ENCODE results near the gene NALCN. TPM values are rescaled to one million over a fixed set of nuclear protein-coding genes. Genes with fewer than 3 reads are reported as not detected.

NALCN gene
- total and polyA plus RNA-seq, 4 donors, result 0.11 to 0.64 (median 0.37) TPM

GRCh38 chr13:101053301-101054093 lies 362.8 kb downstream of the NALCN start:
- Histone ChIP-seq H3K9ac (ENCODE audit: insufficient read depth in 1 of 2, low read length in 2 of 2) (no peak overlapping the region), H3K4me1 (ENCODE audit: control insufficient read depth in 5 of 5, insufficient read depth in 5 of 5, low read length in 5 of 5) (no peaks in the 10 kb centered on the region), H3K27ac (ENCODE audit: low read depth in 1 of 2, low read length in 1 of 2) (no peak overlapping the region), H3K4me3 (no peak overlapping the region), H3K9me3 (ENCODE audit: control insufficient read depth in 4 of 4, insufficient read depth in 3 of 4, low read length in 3 of 4) (peaks cover 0 to 1% (median 0%) of the 10 kb centered on the region in 4 donors), H3K27me3 (ENCODE audit: control insufficient read depth in 3 of 3, insufficient read depth in 3 of 3, low read length in 2 of 3) (peaks cover 0 to 4% (median 2%) of the 10 kb centered on the region in 3 donors), H3K36me3 (ENCODE audit: control insufficient read depth in 4 of 4, insufficient read depth in 4 of 4, low read length in 4 of 4) (no peaks in the 10 kb centered on the region)
- no peak for ATAC-seq (ENCODE audit: insufficient read depth, low FRiP score)
- no peak for DNase-seq
- 53 to 62% methylated on average over 5 of the region's 5 CpGs for WGBS, 2 donors
- no peak for TF ChIP-seq CTCF (IDR thresholded peaks at IDR 0.05; ENCODE audit: control extremely low read depth, extremely low read depth)

- no peaks in the 10 kb centered on the region for H3K36me3 ChIP-seq (ENCODE audit: control insufficient read depth in 4 of 4, insufficient read depth in 4 of 4, low read length in 4 of 4)
- peaks cover 0 to 4% (median 1%) of the 10 kb centered on the region in 4 donors for H3K9me3 ChIP-seq (ENCODE audit: control insufficient read depth in 4 of 4, insufficient read depth in 3 of 4, low read length in 3 of 4)
- no peaks in the 10 kb centered on the region for H3K27me3 ChIP-seq (ENCODE audit: control insufficient read depth in 3 of 3, insufficient read depth in 3 of 3, low read length in 2 of 3)
- H3K27ac ChIP-seq (ENCODE audit: low read depth in 1 of 2, low read length in 1 of 2), result no peak overlapping the region
- no peak for TF ChIP-seq CTCF (IDR thresholded peaks at IDR 0.05; ENCODE audit: control extremely low read depth, extremely low read depth)
- H3K4me1 ChIP-seq (ENCODE audit: control insufficient read depth in 5 of 5, insufficient read depth in 5 of 5, low read length in 5 of 5), result no peaks in the 10 kb centered on the region
- H3K9ac ChIP-seq (ENCODE audit: insufficient read depth in 1 of 2, low read length in 2 of 2), result no peak overlapping the region
- ATAC-seq (ENCODE audit: insufficient read depth, low FRiP score), result no peak
- 67 to 72% methylated on average over 6 of the region's 6 CpGs for WGBS, 2 donors
- DNase-seq, result no peak
- H3K4me3 ChIP-seq, result no peak overlapping the region
These were observed 367.0 kb downstream of the NALCN start for GRCh38 chr13:101049166-101049850.

GRCh38 chr13:101036546-101036945 lies 379.8 kb downstream of the NALCN start:
- TF ChIP-seq CTCF (IDR thresholded peaks at IDR 0.05; ENCODE audit: control extremely low read depth, extremely low read depth), result no peak

More at GRCh38 chr13:101036546-101036945, 379.8 kb downstream of the NALCN start:
- H3K4me1 ChIP-seq (ENCODE audit: control insufficient read depth in 5 of 5, insufficient read depth in 5 of 5, low read length in 5 of 5), result no peaks in the 10 kb centered on the region
- ATAC-seq (ENCODE audit: insufficient read depth, low FRiP score) (no peak), DNase-seq (no peak)
- WGBS, 2 donors, result 73 to 75% methylated on average over 4 of the region's 4 CpGs
- H3K9ac ChIP-seq (ENCODE audit: insufficient read depth in 1 of 2, low read length in 2 of 2), result no peak overlapping the region
- no peaks in the 10 kb centered on the region for H3K36me3 ChIP-seq (ENCODE audit: control insufficient read depth in 4 of 4, insufficient read depth in 4 of 4, low read length in 4 of 4)
- H3K4me3 ChIP-seq, result no peak overlapping the region
- H3K9me3 ChIP-seq (ENCODE audit: control insufficient read depth in 4 of 4, insufficient read depth in 3 of 4, low read length in 3 of 4), result peaks cover 0 to 6% (median 1%) of the 10 kb centered on the region in 4 donors
- no peaks in the 10 kb centered on the region for H3K27me3 ChIP-seq (ENCODE audit: control insufficient read depth in 3 of 3, insufficient read depth in 3 of 3, low read length in 2 of 3)
- H3K27ac ChIP-seq (ENCODE audit: low read depth in 1 of 2, low read length in 1 of 2), result no peak overlapping the region

Data from lung (tissue), 12 donors.